Suprapubic skin (tissue), 4 donors: ENCODE data around the gene HOXA7. TPM values are rescaled to one million over a fixed set of nuclear protein-coding genes. Genes with fewer than 3 reads are reported as not detected.
A peak's percentile ranks its signal among the peaks of the same experiment; 100 is the strongest.

Experiments
- DNase-seq, 2 donors: peaks; one replicate each; pipeline ENCODE4 v3.0.0-alpha.2; 2019; ENCODE audit warnings: low spot score in 2 of 2
- H3K27ac ChIP-seq: fragments of 200-600 bp; sonication (generic); one replicate; pipeline ENCODE4 v1.5.1; 2019
- H3K27me3 ChIP-seq: fragments of 200-600 bp; sonication (generic); one replicate; pipeline ENCODE4 v1.5.1; 2019
- H3K36me3 ChIP-seq: fragments of 200-600 bp; sonication (generic); one replicate; pipeline ENCODE4 v1.5.1; 2019
- H3K4me1 ChIP-seq: fragments of 200-600 bp; sonication (generic); one replicate; pipeline ENCODE4 v1.5.1; 2019
- H3K4me3 ChIP-seq: fragments of 200-600 bp; sonication (generic); one replicate; pipeline ENCODE4 v1.5.1; 2019; ENCODE audit warnings: mild to moderate bottlenecking
- H3K9me3 ChIP-seq: fragments of 200-600 bp; sonication (generic); one replicate; pipeline ENCODE4 v1.5.1; 2019
- CTCF ChIP-seq, 2 donors: fragments of 200-600 bp in 1 of 2; fragments of 450-650 bp in 1 of 2; sonication (generic) in 1 of 2; IDR thresholded peaks; one replicate each; pipeline ENCODE4 v1.5.1; 2016 to 2019; ENCODE audit warnings: antibody characterized with exemption in 2 of 2, mild to moderate bottlenecking in 1 of 2, moderate library complexity in 1 of 2
- EP300 ChIP-seq: sonication (generic); formaldehyde crosslinking; IDR thresholded peaks from one replicate; pipeline ENCODE4 v1.6.1; 2017; ENCODE audit warnings: antibody characterized with exemption
- POLR2A ChIP-seq, 2 donors: fragments of 450-650 bp; IDR thresholded peaks; one replicate each; pipeline ENCODE4 v1.6.1; 2017; ENCODE audit warnings: antibody characterized with exemption in 2 of 2, mild to moderate bottlenecking in 2 of 2, moderate library complexity in 2 of 2
- POLR2AphosphoS5 ChIP-seq, 3 donors: sonication (generic); formaldehyde crosslinking; IDR thresholded peaks; one replicate each; pipeline ENCODE4 v1.6.1; 2017; ENCODE audit warnings: antibody characterized with exemption in 3 of 3
- WGBS: methylation state at CpG from one replicate; pipeline ENCODE4 v1.1.5; 2018; 5-methylcytosine and 5-hydroxymethylcytosine counted together
- total RNA-seq, 4 donors: library from RNA; depleted of rRNA; stranded (reverse); fragments of >200 nt; gene quantifications; one replicate each; pipeline ENCODE4 v1.1.0, GENCODE V29; 2016

Gene HOXA7
- total RNA-seq, 4 donors from 2014 or later, result 14.8 to 23.6 (median 17.5) TPM

GRCh38 chr7:27185013-27185853 is 28.8 kb upstream of the HOXA7 start, which contains the start of gene HOXA11:
Gene HOXA11 (minus strand): TSS chr7:27185232. CDS start chr7:27185144, 88 bp downstream.
- DNase-seq, result peak; percentile 80 to 82
- WGBS, result 13% methylated on average over 37 of the region's 43 CpGs
- H3K4me1 ChIP-seq, result peaks cover 55% of the 10 kb centered on the region
- H3K36me3 ChIP-seq, result no peaks in the 10 kb centered on the region
- peak within 1 kb of the TSS; percentile 66 for H3K4me3 ChIP-seq
- no peaks in the 10 kb centered on the region for H3K9me3 ChIP-seq
- no peak for TF ChIP-seq EP300
- TF ChIP-seq POLR2A (IDR thresholded peaks at IDR 0.05), result no peak
- TF ChIP-seq POLR2AphosphoS5 (IDR thresholded peaks at IDR 0.05), result no peak
- no peak for TF ChIP-seq CTCF (IDR thresholded peaks at IDR 0.05)
- peaks cover 98% of the 10 kb centered on the region for H3K27me3 ChIP-seq
- H3K27ac ChIP-seq, result peak within 1 kb of the TSS; percentile 76

DNA sequence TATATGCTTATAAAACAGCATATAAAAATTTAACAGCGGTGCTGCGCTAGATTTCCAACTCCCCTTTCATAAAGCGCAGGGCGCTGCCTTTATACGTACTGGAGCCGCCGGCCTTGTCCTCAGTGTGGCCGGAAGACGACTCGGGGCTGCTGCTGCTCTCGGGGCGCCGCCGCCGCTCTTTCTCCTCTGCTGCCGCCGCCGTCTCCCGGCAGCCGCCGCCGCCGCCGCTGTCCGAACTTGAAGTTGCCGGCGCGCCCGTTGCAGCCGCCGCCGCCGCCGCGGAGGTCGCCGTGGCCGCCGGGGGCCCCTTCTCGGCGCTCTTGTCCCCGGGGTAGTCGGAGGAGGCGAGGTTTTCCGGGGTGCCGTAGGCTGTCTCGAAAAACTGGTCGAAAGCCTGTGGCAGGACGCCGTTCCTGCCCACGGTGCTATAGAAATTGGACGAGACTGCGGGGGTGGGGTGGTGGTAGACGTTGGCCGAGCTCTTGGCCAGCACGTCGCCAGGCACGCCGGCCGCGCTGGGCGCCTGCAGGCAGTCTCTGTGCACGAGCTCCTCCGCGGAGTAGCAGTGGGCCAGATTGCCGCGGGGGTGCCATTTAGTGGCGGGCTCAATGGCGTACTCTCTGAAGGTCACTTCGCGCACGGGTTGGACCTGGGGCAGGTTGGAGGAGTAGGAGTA is 28.0 kb upstream of the HOXA7 start:
- Histone ChIP-seq H3K4me3 (peak overlapping the region; percentile 66), H3K27me3 (peaks cover 94% of the 10 kb centered on the region), H3K4me1 (peaks cover 63% of the 10 kb centered on the region), H3K27ac (peak overlapping the region; percentile 76), H3K36me3 (no peaks in the 10 kb centered on the region), H3K9me3 (no peaks in the 10 kb centered on the region)
- peak; percentile 76 to 78 for DNase-seq
- under 1% methylated on average over 23 of the region's 72 CpGs for WGBS
- TF ChIP-seq CTCF (IDR thresholded peaks at IDR 0.05), result no peak
- no peak for TF ChIP-seq EP300
- no peak for TF ChIP-seq POLR2AphosphoS5 (IDR thresholded peaks at IDR 0.05)
- no peak for TF ChIP-seq POLR2A (IDR thresholded peaks at IDR 0.05)

GRCh38 chr7:27183682-27184336 is 27.3 kb upstream of the HOXA7 start:
- 3% methylated on average over 30 of the region's 30 CpGs for WGBS

GRCh38 chr7:27182861-27183681 is 26.6 kb upstream of the HOXA7 start:
- WGBS, result 29% methylated on average over 29 of the region's 39 CpGs
- Histone ChIP-seq H3K27me3 (peaks cover 80% of the 10 kb centered on the region), H3K4me1 (peaks cover 53% of the 10 kb centered on the region), H3K9me3 (no peaks in the 10 kb centered on the region), H3K4me3 (peak overlapping the region; percentile 66), H3K36me3 (no peaks in the 10 kb centered on the region), H3K27ac (no peak overlapping the region)
- TF ChIP-seq CTCF (IDR thresholded peaks at IDR 0.05) (no peak), EP300 (no peak), POLR2A (IDR thresholded peaks at IDR 0.05) (no peak), POLR2AphosphoS5 (IDR thresholded peaks at IDR 0.05) (no peak)
- DNase-seq, result peak; percentile 64 to 78

More at GRCh38 chr7:27183682-27184336, 27.3 kb upstream of the HOXA7 start:
- Histone ChIP-seq H3K27ac (peak overlapping the region; percentile 76), H3K27me3 (peaks cover 88% of the 10 kb centered on the region), H3K4me3 (peak overlapping the region; percentile 66), H3K36me3 (no peaks in the 10 kb centered on the region), H3K4me1 (peaks cover 60% of the 10 kb centered on the region), H3K9me3 (no peaks in the 10 kb centered on the region)
- no peak for TF ChIP-seq POLR2A (IDR thresholded peaks at IDR 0.05)
- no peak for TF ChIP-seq CTCF (IDR thresholded peaks at IDR 0.05)
- no peak for TF ChIP-seq POLR2AphosphoS5 (IDR thresholded peaks at IDR 0.05)
- no peak for TF ChIP-seq EP300
- DNase-seq, result peak; percentile 55 to 67
